K562 (cell line): ENCODE results near the gene EBF4. TPM values are rescaled to one million over a fixed set of nuclear protein-coding genes. Genes with fewer than 3 reads are reported as not detected.
A peak's percentile ranks its signal among the peaks of the same experiment; 100 is the strongest.

Source experiments
- ARHGAP35 ChIP-seq: fragments of 450-650 bp; IDR thresholded peaks from 2 replicates; pipeline ENCODE4 v1.6.1; 2018; ENCODE audit not compliant: partially characterized antibody
- ARNT ChIP-seq, 2 experiments: fragments of 450-650 bp; IDR thresholded peaks; 2 replicates each; pipeline ENCODE4 v1.6.1; 2016; ENCODE audit warnings: mild to moderate bottlenecking in 1 of 2
- CBFA2T2 ChIP-seq: fragments of 450-650 bp; conservative IDR thresholded peaks from 2 replicates; pipeline ENCODE4 v1.6.1; 2017; ENCODE audit warnings: mild to moderate bottlenecking
- CEBPB ChIP-seq: fragments of 450-650 bp; IDR thresholded peaks from 2 replicates; pipeline ENCODE4 v1.6.1; 2016; ENCODE audit warnings: missing genetic modification characterization, missing compliant biosample characterization
- GATA2 ChIP-seq: sonication (generic); formaldehyde crosslinking; IDR thresholded peaks from 2 replicates; pipeline ENCODE4 v1.4.0; 2020; ENCODE audit warnings: mild to moderate bottlenecking, missing genetic modification reagents
- NR3C1 ChIP-seq: sonication (generic); formaldehyde crosslinking; IDR thresholded peaks from 2 replicates; pipeline ENCODE4 v1.8.1; 2022; ENCODE audit warnings: missing genetic modification reagents
- NRF1 ChIP-seq, 2 experiments: fragments of 450-650 bp; IDR thresholded peaks in 1 of 2; conservative IDR thresholded peaks in 1 of 2; 2 replicates each; pipeline ENCODE4 v1.6.1; 2014; ENCODE audit warnings: mild to moderate bottlenecking in 2 of 2
- PHTF2 ChIP-seq: fragments of 250-450 bp; sonication (Bioruptor Pico); IDR thresholded peaks from 2 replicates; pipeline ENCODE4 v1.5.0; 2021; ENCODE audit warnings: mild to moderate bottlenecking
- RAD21 ChIP-seq, 2 experiments: fragments of 250-450 bp in 1 of 2; fragments of 450-650 bp in 1 of 2; sonication (Bioruptor Pico) in 1 of 2; formaldehyde crosslinking in 1 of 2; IDR thresholded peaks in 1 of 2; conservative IDR thresholded peaks in 1 of 2; 2 replicates each; pipeline versions ENCODE4 v1.4.0 to v1.8.0; 2020 to 2022; ENCODE audit warnings: mild to moderate bottlenecking in 2 of 2, moderate library complexity in 1 of 2
- RBM34 ChIP-seq: fragments of 200-400 bp; formaldehyde crosslinking; IDR thresholded peaks from 2 replicates; pipeline ENCODE4 v1.6.1; 2018; ENCODE audit warnings: low read length, borderline replicate concordance; ENCODE audit not compliant: insufficient read depth
- RFX1 ChIP-seq: fragments of 450-650 bp; IDR thresholded peaks from 2 replicates; pipeline ENCODE4 v1.6.1; 2016; ENCODE audit warnings: mild to moderate bottlenecking, moderate library complexity
- SAFB ChIP-seq: fragments of 200-400 bp; formaldehyde crosslinking; IDR thresholded peaks from 2 replicates; pipeline ENCODE4 v1.6.1; 2017; ENCODE audit warnings: low read depth, low read length, borderline replicate concordance
- ZBTB7A ChIP-seq: IDR thresholded peaks from 2 replicates; pipeline ENCODE4 v1.6.1; 2011; ENCODE audit warnings: low read depth, mild to moderate bottlenecking, low read length, moderate library complexity, borderline replicate concordance; ENCODE audit not compliant: control insufficient read depth
- ZNF586 ChIP-seq: fragments of 450-650 bp; formaldehyde crosslinking; conservative IDR thresholded peaks from 2 replicates; pipeline ENCODE4 v1.4.0; 2020; ENCODE audit warnings: mild to moderate bottlenecking, moderate library complexity
- ZNF778 ChIP-seq: fragments of 450-650 bp; formaldehyde crosslinking; IDR thresholded peaks from 2 replicates; pipeline ENCODE4 v1.4.0; 2020; ENCODE audit warnings: mild to moderate bottlenecking, moderate library complexity
- polyA plus RNA-seq, 8 experiments: library from polyadenylated mRNA; depleted of rRNA in 4 of 8; stranded (reverse) in 5 of 8; unstranded in 3 of 8; fragments of >200 nt; fragmentation: Nextera tagmentation in 2 of 8; fragmentation: Illumina TruSeq in 1 of 8; extraction: Ambion mirVana in 2 of 8; extraction: Trizol in 1 of 8; gene quantifications; 2 replicates each; pipeline versions ENCODE4 v1.2.1 to v1.2.3, GENCODE V29; 2011 to 2014; ENCODE audit warnings: inconsistent platforms in 1 of 8, missing spikeins in 1 of 8
- total RNA-seq, 7 experiments: library from RNA; depleted of rRNA in 6 of 7; stranded (reverse); fragments of >200 nt in 6 of 7; fragmentation: Illumina TruSeq in 2 of 7; extraction: Trizol in 2 of 7; gene quantifications; 2 replicates each; pipeline versions ENCODE4 v1.2.1 to v1.2.3, GENCODE V29; 2011 to 2021; ENCODE audit warnings: low replicate concordance in 1 of 7
- TF ChIP-seq, protein P1 (sequence below): fragments of 250-450 bp; sonication (Bioruptor Pico); IDR thresholded peaks from 2 replicates; pipeline ENCODE4 v1.5.0; 2021
- TF ChIP-seq, protein P2 (sequence below): IDR thresholded peaks from 2 replicates; pipeline ENCODE4 v1.6.1; 2011; ENCODE audit warnings: borderline replicate concordance, low read depth, mild to moderate bottlenecking, moderate library complexity, low read length; ENCODE audit not compliant: insufficient read depth, poor library complexity, severe bottlenecking

Gene EBF4
- total and polyA plus RNA-seq, 9 of the 15 experiments (the other 6 are each of a cell fraction or from before 2014, with no cell fraction given): 0.09 TPM; not detected in 8

DNA sequence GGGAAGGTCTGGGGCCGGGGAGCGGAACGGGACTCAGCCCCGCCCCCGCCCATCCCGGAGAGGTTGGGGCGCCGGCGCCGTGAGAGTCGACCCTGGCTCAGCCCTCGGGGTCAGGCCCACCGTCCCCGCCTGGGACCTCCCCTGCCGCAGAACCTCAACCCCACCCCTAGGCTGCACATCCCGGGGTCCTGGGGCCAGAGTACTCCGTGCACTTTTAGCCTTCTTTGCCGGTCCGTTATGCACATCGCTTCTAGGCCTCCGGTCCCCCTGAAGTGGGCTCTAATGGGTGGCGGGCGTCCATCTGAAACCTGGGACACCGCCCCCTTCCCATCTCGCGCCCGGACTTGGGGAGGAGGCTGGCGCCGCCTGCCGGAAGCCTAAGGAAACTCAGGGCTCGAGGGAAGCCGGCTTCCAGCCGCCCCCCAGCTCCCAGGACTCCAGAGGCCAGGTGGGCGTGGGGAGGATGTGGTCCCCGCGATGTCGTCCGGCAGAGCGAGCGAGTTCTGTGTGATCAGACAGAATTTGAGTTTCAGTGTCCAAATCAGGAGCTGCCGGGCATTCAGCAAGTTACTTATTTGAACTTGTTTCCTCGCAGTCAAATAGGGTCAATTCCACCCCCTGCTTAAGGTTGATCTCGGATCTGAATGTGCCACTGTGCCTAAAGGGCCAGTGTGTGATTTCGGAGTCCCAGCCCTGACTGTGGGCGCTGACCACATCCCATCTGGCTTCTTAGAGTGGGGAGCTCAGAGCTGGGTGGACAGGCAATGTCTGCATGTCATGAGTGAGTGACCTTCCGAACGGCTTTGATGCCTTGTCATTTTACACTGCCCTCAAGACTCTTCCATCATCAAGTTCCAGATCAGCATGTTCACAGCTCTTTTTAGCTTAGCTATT, 60.2 kb downstream of the EBF4 start (continued):
- TF ChIP-seq ZBTB7A: peak; percentile 30; the same call in 1 of the 2 replicates
- 0 out of 2 replicates have a peak, but pooled peaks have one; percentile 18 for TF ChIP-seq NR3C1 (CRISPR knock-in tag)
- TF ChIP-seq PHTF2 (CRISPR knock-in tag): no peak
- TF ChIP-seq CEBPB (tag): no peak
- TF ChIP-seq NRF1 (conservative IDR thresholded peaks at IDR 0.05 in 1 of 2, IDR thresholded peaks at IDR 0.05 in 1 of 2): peak in 1 of 2 experiments; percentile 25; a peak in 2 of 4 replicates
- TF ChIP-seq, protein P1, sequence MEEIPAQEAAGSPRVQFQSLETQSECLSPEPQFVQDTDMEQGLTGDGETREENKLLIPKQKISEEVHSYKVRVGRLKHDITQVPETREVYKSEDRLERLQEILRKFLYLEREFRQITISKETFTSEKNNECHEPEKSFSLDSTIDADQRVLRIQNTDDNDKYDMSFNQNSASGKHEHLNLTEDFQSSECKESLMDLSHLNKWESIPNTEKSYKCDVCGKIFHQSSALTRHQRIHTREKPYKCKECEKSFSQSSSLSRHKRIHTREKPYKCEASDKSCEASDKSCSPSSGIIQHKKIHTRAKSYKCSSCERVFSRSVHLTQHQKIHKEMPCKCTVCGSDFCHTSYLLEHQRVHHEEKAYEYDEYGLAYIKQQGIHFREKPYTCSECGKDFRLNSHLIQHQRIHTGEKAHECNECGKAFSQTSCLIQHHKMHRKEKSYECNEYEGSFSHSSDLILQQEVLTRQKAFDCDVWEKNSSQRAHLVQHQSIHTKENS: no peak
- no peak for TF ChIP-seq ZNF778
- no peak for TF ChIP-seq RBM34
- TF ChIP-seq RFX1: no peak
- TF ChIP-seq ARNT (IDR thresholded peaks at IDR 0.05): no peak
- no peak for TF ChIP-seq ZNF586 (CRISPR knock-in tag)
- TF ChIP-seq RAD21 (CRISPR knock-in tag; conservative IDR thresholded peaks at IDR 0.05 in 1 of 2, IDR thresholded peaks at IDR 0.05 in 1 of 2): peak in 1 of 2 experiments; percentile 45; a peak in 2 of 4 replicates
- no peak for TF ChIP-seq GATA2
- TF ChIP-seq SAFB: no peak
- no peak for TF ChIP-seq CBFA2T2
- TF ChIP-seq, protein P2, sequence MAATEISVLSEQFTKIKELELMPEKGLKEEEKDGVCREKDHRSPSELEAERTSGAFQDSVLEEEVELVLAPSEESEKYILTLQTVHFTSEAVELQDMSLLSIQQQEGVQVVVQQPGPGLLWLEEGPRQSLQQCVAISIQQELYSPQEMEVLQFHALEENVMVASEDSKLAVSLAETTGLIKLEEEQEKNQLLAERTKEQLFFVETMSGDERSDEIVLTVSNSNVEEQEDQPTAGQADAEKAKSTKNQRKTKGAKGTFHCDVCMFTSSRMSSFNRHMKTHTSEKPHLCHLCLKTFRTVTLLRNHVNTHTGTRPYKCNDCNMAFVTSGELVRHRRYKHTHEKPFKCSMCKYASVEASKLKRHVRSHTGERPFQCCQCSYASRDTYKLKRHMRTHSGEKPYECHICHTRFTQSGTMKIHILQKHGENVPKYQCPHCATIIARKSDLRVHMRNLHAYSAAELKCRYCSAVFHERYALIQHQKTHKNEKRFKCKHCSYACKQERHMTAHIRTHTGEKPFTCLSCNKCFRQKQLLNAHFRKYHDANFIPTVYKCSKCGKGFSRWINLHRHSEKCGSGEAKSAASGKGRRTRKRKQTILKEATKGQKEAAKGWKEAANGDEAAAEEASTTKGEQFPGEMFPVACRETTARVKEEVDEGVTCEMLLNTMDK: peak; percentile 17
- TF ChIP-seq ARHGAP35: no peak
